Measurements from ENCODE around the gene TSPAN9. TPM values are rescaled to one million over a fixed set of nuclear protein-coding genes. Genes with fewer than 3 reads are reported as not detected.

The TSPAN9 gene
- total and polyA plus RNA-seq, 2 of the 4 experiments (the other 2 are of a cell fraction) = 17.7 to 39.1 TPM

- no peak overlapping the region for H4K5ac ChIP-seq (ENCODE audit: low read depth, low read length)
- H3K56ac ChIP-seq (ENCODE audit: extremely low read depth, insufficient read depth, low read length) = no peak overlapping the region
- no peak overlapping the region for H2BK20ac ChIP-seq (ENCODE audit: low read depth, low read length)
- H2BK120ac ChIP-seq (ENCODE audit: low read depth, low read length) = no peak overlapping the region
- no peaks in the 10 kb centered on the region for H3K79me1 ChIP-seq (ENCODE audit: low read depth in 1 of 2, low read length in 2 of 2)
- no TSS peak for BruUV-seq (replicated peaks)
- TF ChIP-seq CEBPB (IDR thresholded peaks at IDR 0.05; ENCODE audit: low read depth, low read length) (no peak), RAD21 (IDR thresholded peaks at IDR 0.05; ENCODE audit: low read length) (no peak)
- ChIA-PET CTCF (no interaction called here), POLR2A (ENCODE audit: unreplicated experiment) (no interaction called here)
- intact Hi-C loops (cut with micrococcal nuclease) (no loop called here), in situ Hi-C loops (cut with MboI; ENCODE audit: low sequenced_read_pairs) (no loop called here), dilution Hi-C loops (cut with HindIII; ENCODE audit: low sequenced_read_pairs, unreplicated experiment) (no loop called here)
- no peak overlapping the region for H2BK5ac ChIP-seq (ENCODE audit: low read depth, low read length, poor library complexity, severe bottlenecking)
- no peak overlapping the region for H2AFZ ChIP-seq (replicated peaks; ENCODE audit: low read length, poor library complexity)
- H3K14ac ChIP-seq (replicated peaks; ENCODE audit: low read depth, low read length) = no peak overlapping the region
- H3K4me2 ChIP-seq (ENCODE audit: low read depth, low read length) = no peak overlapping the region
- H4K91ac ChIP-seq (ENCODE audit: insufficient read depth, low read depth, low read length) = no peak overlapping the region
- H3K18ac ChIP-seq (ENCODE audit: low read depth, low read length) = no peak overlapping the region
- H3K9me1 ChIP-seq (ENCODE audit: insufficient read depth, low read length) = no peaks in the 10 kb centered on the region
- 100% methylated on average over 1 of the region's 7 CpGs; no CpG with 5 or more reads in 1 of the 2 experiments for WGBS, 2 experiments (ENCODE audit: extremely low coverage in 2 of 2, insufficient read length in 1 of 2)
- no peak overlapping the region for H3K27ac ChIP-seq (ENCODE audit: insufficient read depth, low read length)
- no peak overlapping the region for H2BK15ac ChIP-seq (ENCODE audit: low read depth, low read length)
- no peak overlapping the region for H3K23ac ChIP-seq (ENCODE audit: low read depth, low read length)
- no peak overlapping the region for H3K4me3 ChIP-seq (ENCODE audit: insufficient read depth, low read depth, low read length)
- H3K36me3 ChIP-seq (ENCODE audit: control insufficient read depth, insufficient read depth, low read length) = no peaks in the 10 kb centered on the region
- peaks cover 3% of the 10 kb centered on the region; the same call in 1 of the 2 replicates for H3K9me3 ChIP-seq (ENCODE audit: control insufficient read depth, insufficient read depth, low read length)
- 0 out of 2 replicates have a peak, but pooled peaks cover 6% of the 10 kb centered on the region for H4K20me1 ChIP-seq (ENCODE audit: insufficient read depth, low read length)
- H3K9ac ChIP-seq (ENCODE audit: low read depth, low read length) = no peak overlapping the region
- no peak overlapping the region for H2AK9ac ChIP-seq (replicated peaks; ENCODE audit: low read depth, low read length, poor library complexity)
- peaks cover 8% of the 10 kb centered on the region for H3K4me1 ChIP-seq (ENCODE audit: control insufficient read depth, insufficient read depth, low read length)
- no peak for DNase-seq
- no peak overlapping the region for H3K4ac ChIP-seq (ENCODE audit: low read depth, low read length)
- no peak overlapping the region for H4K8ac ChIP-seq (ENCODE audit: low read depth in 2 of 2, low read length in 2 of 2)
- H3K27me3 ChIP-seq (ENCODE audit: control insufficient read depth, insufficient read depth, low read length) = peaks cover 11% of the 10 kb centered on the region; the same call in 1 of the 2 replicates
- no peak overlapping the region for H2AK5ac ChIP-seq (ENCODE audit: low read depth, low read length)
- ATAC-seq (ENCODE audit: low read depth) = no peak
Measured at GRCh38 chr12:3054374-3054773, 22.8 kb upstream of the TSPAN9 start.
